ENCODE measurements around the gene SYCE1.

Gene SYCE1

DNA sequence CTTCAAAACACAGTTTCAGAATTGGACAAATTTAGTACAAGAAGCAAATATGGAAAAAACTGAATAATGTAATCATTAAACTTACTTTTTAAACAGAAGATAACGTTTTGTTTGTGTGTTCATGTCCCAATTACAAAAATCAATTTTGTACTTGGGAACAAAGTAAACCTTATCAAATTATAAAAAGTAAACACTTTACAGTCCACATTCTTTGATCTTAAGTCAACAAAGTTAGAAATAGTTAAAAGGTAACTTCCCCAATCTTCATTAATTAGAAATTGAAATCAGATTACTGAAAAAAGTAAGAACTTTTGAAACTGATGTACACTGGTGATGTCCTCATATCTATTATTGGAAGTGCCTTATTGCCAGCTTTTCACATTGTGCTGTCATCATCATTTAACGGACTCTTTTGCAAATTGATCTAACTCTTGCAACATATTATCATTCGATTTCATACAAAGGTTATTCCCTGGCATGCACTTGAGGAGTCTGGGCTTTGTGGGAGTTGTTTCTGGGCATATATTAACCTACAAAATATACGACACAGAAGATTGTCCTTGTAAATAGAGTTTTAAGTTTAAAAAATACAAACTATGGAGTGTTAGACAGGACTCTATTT, 53.4 kb downstream of the SYCE1 start:
- DNase-seq (ENCODE audit: low read depth), result no peak

- DNase-seq (ENCODE audit: low read depth), result no peak
These were observed 54.0 kb downstream of the SYCE1 start for GRCh38 chr10:133511408-133511807.

DNA sequence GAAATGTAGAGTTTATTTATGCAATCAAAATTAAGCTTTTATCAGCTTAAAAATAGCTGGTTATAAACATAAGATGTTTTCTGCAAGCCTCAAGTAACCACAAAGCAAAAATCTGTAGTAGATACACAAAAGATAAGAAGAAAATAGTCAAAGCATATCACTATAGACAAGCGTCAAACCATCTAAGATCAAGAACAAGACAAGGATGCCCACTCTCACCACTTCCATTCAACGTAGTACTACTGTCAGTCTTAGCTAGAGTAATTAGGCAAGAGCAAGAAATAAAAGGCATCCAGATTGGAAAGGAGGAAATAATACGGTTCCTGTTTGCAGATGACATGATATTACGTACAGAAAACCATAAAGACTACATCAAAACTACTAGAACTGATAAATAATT, 55.7 kb downstream of the SYCE1 start:
- no peak for DNase-seq (ENCODE audit: low read depth)
